HCT116 (cell line): ENCODE results near the gene DENND11. TPM values are rescaled to one million over a fixed set of nuclear protein-coding genes. Genes with fewer than 3 reads are reported as not detected.

Experiments used
- ATAC-seq: fragments of 200-7000 bp; cut with Tn5 transposase; 2 replicates; pipeline ENCODE4 v1.9.1; 2020; ENCODE audit warnings: mild to moderate bottlenecking, moderate library complexity
- BruUV-seq: library from RNA; stranded (reverse); fragments of 400-500 nt; replicated peaks from 2 replicates; lab custom pipeline; 2021; lab: Mats Ljungman, UMichigan
- CTCF ChIA-PET: fragments of 300-600 bp; sonication (Branson Sonifier 250); formaldehyde crosslinking; loops from one replicate; lab custom pipeline; 2021; ENCODE audit warnings: antibody characterized with exemption; lab: Charles Lee
- POLR2A ChIA-PET: fragments of 300-600, 350-600 bp; sonication (Branson Sonifier 250); formaldehyde crosslinking; loops from one replicate; lab custom pipeline; 2021; ENCODE audit warnings: antibody characterized with exemption; lab: Charles Lee
- RAD21 ChIA-PET, 2 experiments: fragments of 300-600 bp; sonication (Branson Sonifier 250); formaldehyde crosslinking; loops; one replicate each; lab custom pipeline; 2023; ENCODE audit warnings: low total read pairs in 2 of 2; ENCODE audit not compliant: uncharacterized antibody in 2 of 2, unreplicated experiment in 2 of 2, low non-redundant PET in 1 of 2; lab: Charles Lee
- DNase-seq: peaks from one replicate; pipeline ENCODE4 v3.0.0-alpha.2; 2010; ENCODE audit warnings: low read depth, low spot score
- H2AFZ ChIP-seq: fragments of 200-600 bp; shearing (Covaris generic), sonication (generic); 2 replicates; pipeline ENCODE4 v1.6.1; 2017; ENCODE audit warnings: low read depth, mixed run types, mixed read lengths, antibody characterized with exemption, low read length; ENCODE audit not compliant: poor library complexity, severe bottlenecking
- H3K27ac ChIP-seq: 2 replicates; pipeline ENCODE4 v1.5.1; 2012; ENCODE audit warnings: low read depth, low read length
- H3K27me3 ChIP-seq: fragments of 200-600 bp; sonication (generic); 2 replicates; pipeline ENCODE4 v1.6.1; 2016; ENCODE audit warnings: mixed run types, low read length, mixed read lengths; ENCODE audit not compliant: insufficient read depth
- H3K36me3 ChIP-seq, 2 experiments: fragments of 200-500 bp in 1 of 2; fragments of 200-600 bp in 1 of 2; sonication (Bioruptor generic) in 1 of 2; sonication (generic) in 1 of 2; 2 replicates each; pipeline versions ENCODE4 v1.5.1 to v1.6.1; 2014 to 2016; ENCODE audit warnings: low read length in 2 of 2, inconsistent platforms in 1 of 2, mixed read lengths in 1 of 2, mixed run types in 1 of 2; ENCODE audit not compliant: insufficient read depth in 2 of 2, control insufficient read depth in 1 of 2
- H3K4me1 ChIP-seq, 2 experiments: fragments of 200-600 bp in 1 of 2; sonication (generic) in 1 of 2; 2 replicates each; pipeline versions ENCODE4 v1.5.1 to v1.6.1; 2012 to 2017; ENCODE audit warnings: low read length in 2 of 2, inconsistent platforms in 1 of 2, mild to moderate bottlenecking in 1 of 2, mixed read lengths in 1 of 2, mixed run types in 1 of 2, moderate library complexity in 1 of 2; ENCODE audit not compliant: insufficient read depth in 2 of 2, control insufficient read depth in 1 of 2
- H3K4me2 ChIP-seq: fragments of 200-600 bp; sonication (generic); 2 replicates; pipeline ENCODE4 v1.6.1; 2017; ENCODE audit warnings: mixed run types, low read length, mixed read lengths
- H3K4me3 ChIP-seq, 2 experiments: fragments of 200-600 bp in 1 of 2; sonication (generic) in 1 of 2; replicated peaks in 1 of 2; 2 replicates each; pipeline ENCODE4 v1.5.1; 2011 to 2016; ENCODE audit warnings: low read length in 2 of 2, control low read depth in 1 of 2, low read depth in 1 of 2, mild to moderate bottlenecking in 1 of 2, mixed read lengths in 1 of 2, mixed run types in 1 of 2
- H3K79me2 ChIP-seq: fragments of 200-600 bp; sonication (generic); 2 replicates; pipeline ENCODE4 v1.6.1; 2017; ENCODE audit warnings: mild to moderate bottlenecking, mixed run types, low read length, moderate library complexity, mixed read lengths; ENCODE audit not compliant: insufficient read depth
- H3K9ac ChIP-seq: fragments of 200-600 bp; sonication (generic); 2 replicates; pipeline ENCODE4 v1.6.1; 2016; ENCODE audit warnings: low read length, mixed read lengths
- H3K9me2 ChIP-seq: fragments of 200-600 bp; sonication (generic), shearing (Covaris generic); 2 replicates; pipeline ENCODE4 v1.6.1; 2017; ENCODE audit warnings: mixed run types, mild to moderate bottlenecking, moderate library complexity; ENCODE audit not compliant: insufficient read depth
- H3K9me3 ChIP-seq, 2 experiments: fragments of 200-500 bp in 1 of 2; fragments of 200-600 bp in 1 of 2; sonication (Bioruptor generic) in 1 of 2; sonication (generic) in 1 of 2; 2 replicates each; pipeline ENCODE4 v1.6.1; 2014 to 2017; ENCODE audit warnings: low read length in 2 of 2, mixed read lengths in 2 of 2, inconsistent platforms in 1 of 2, low read depth in 1 of 2, mild to moderate bottlenecking in 1 of 2, mixed run types in 1 of 2, moderate library complexity in 1 of 2; ENCODE audit not compliant: control insufficient read depth in 1 of 2, insufficient read depth in 1 of 2
- H4K20me1 ChIP-seq: fragments of 200-600 bp; sonication (generic), shearing (Covaris generic); 2 replicates; pipeline ENCODE4 v1.6.1; 2017; ENCODE audit warnings: mixed run types, mild to moderate bottlenecking, moderate library complexity; ENCODE audit not compliant: insufficient read depth
- EGR1 ChIP-seq: IDR thresholded peaks from 2 replicates; pipeline ENCODE4 v1.6.1; 2012; ENCODE audit warnings: low read depth
- JUND ChIP-seq: IDR thresholded peaks from 2 replicates; pipeline ENCODE4 v1.6.1; 2012
- POLR2A ChIP-seq: IDR thresholded peaks from 2 replicates; pipeline ENCODE4 v1.7.0; 2011; ENCODE audit warnings: borderline replicate concordance; ENCODE audit not compliant: insufficient read depth, insufficient read length; ENCODE audit errors: extremely low read depth
- RAD21 ChIP-seq: IDR thresholded peaks from 2 replicates; pipeline ENCODE4 v1.6.1; 2012; ENCODE audit warnings: low read depth, mild to moderate bottlenecking
- REST ChIP-seq: IDR thresholded peaks from 2 replicates; pipeline ENCODE4 v1.6.1; 2012; ENCODE audit warnings: low read depth
- SP1 ChIP-seq: IDR thresholded peaks from 2 replicates; pipeline ENCODE4 v1.6.1; 2012; ENCODE audit warnings: low read depth
- YY1 ChIP-seq: IDR thresholded peaks from 2 replicates; pipeline ENCODE4 v1.6.1; 2011; ENCODE audit warnings: low read length, low read depth, moderate library complexity, mild to moderate bottlenecking; ENCODE audit not compliant: insufficient replicate concordance; ENCODE audit errors: extremely low read depth
- intact Hi-C: fragments of 100-400 bp; cut with micrococcal nuclease; formaldehyde crosslinking; loops from 2 replicates; pipeline ENCODE4 v1.10.0; 2022
- total RNA-seq: library from RNA; stranded (reverse); gene quantifications from one replicate; pipeline ENCODE4 v1.2.1, GENCODE V29; 2021; ENCODE audit not compliant: unreplicated experiment

DENND11 gene
- total RNA-seq, 1 experiment from 2014 or later: 23.4 TPM

DNA sequence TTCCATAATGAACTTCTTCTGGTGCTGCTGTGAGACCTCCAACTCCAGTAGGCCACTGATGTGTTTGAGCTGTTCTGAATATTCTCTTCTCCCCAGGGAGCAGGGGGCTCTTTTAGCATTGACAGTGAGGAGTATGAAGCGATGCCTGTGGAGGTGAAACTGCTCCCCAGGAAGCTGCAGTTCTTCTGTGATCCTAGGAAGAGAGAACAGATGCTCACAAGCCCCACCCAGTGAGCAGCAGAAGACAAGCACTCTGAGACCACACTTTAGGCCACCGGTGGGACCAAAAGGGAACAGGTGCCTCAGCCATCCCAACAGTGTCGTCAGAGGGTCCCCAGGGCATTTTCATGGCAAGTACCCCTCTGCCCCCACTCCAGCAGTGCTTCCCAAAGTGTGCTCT lies 49.3 kb downstream of the DENND11 start:
- intact Hi-C loops: loop anchor here (5.0 kb wide), 2 partner anchors 135 to 325 kb away; no protein-coding TSS in a partner anchor
- TF ChIP-seq EGR1 (no peak), RAD21 (no peak), JUND (no peak), REST (no peak), POLR2A (no peak), SP1 (no peak), YY1 (no peak)
- TF ChIP-seq, all 23 proteins: peak for 0
- no peaks in the 10 kb centered on the region for H4K20me1 ChIP-seq
- ATAC-seq: no peak
- peaks cover 0 to 14% of the 10 kb centered on the region in 2 experiments; a peak in 3 of 4 replicates for H3K36me3 ChIP-seq
- no peak overlapping the region for H3K4me3 ChIP-seq
- RAD21 ChIA-PET: interaction anchor here in 1 of 2 experiments (0.7 kb wide), 1 partner anchor 101 kb away, joined by 3 read pairs; the partner anchor contains the start of gene AGK
- no peak overlapping the region for H3K9ac ChIP-seq
- CTCF ChIA-PET: interaction anchor here (1.0 to 3.3 kb wide), 2 partner anchors 85 to 165 kb away, joined by 3 to 21 read pairs; partner anchors contain the start of gene SSBP1
- no peak overlapping the region for H3K27ac ChIP-seq
- no peaks in the 10 kb centered on the region for H3K79me2 ChIP-seq
- DNase-seq: no peak
- no peaks in the 10 kb centered on the region for H3K9me2 ChIP-seq
- H3K9me3 ChIP-seq: no peaks in the 10 kb centered on the region
- POLR2A ChIA-PET: no interaction called here
- H3K27me3 ChIP-seq: no peaks in the 10 kb centered on the region
- H3K4me1 ChIP-seq: no peaks in the 10 kb centered on the region
- H2AFZ ChIP-seq: no peak overlapping the region
- no peak overlapping the region for H3K4me2 ChIP-seq
- BruUV-seq: no TSS peak

Other genes with a start within 250 kb of the DENND11 start
- gene AGK, start 150.8 kb downstream of the DENND11 start, total RNA-seq: 36.3 TPM
- not detected for gene WEE2, start 6.2 kb upstream of the DENND11 start, total RNA-seq
- 171 TPM for gene SSBP1, start 36.2 kb upstream of the DENND11 start, total RNA-seq
- 1.4 TPM for gene TAS2R3, start 61.9 kb upstream of the DENND11 start, total RNA-seq
- gene TAS2R4, start 74.5 kb upstream of the DENND11 start, total RNA-seq: 1.2 TPM
- gene TAS2R5, start 88.1 kb upstream of the DENND11 start, total RNA-seq: 1.7 TPM
- gene PRSS37, start 139.3 kb upstream of the DENND11 start, total RNA-seq: not detected
- gene OR9A4, start 214.2 kb upstream of the DENND11 start, total RNA-seq: not detected
- gene CLEC5A, start 244.8 kb upstream of the DENND11 start, total RNA-seq: 0.32 TPM